A172 (cell line): ENCODE measurements around the gene ASPM. TPM values are rescaled to one million over a fixed set of nuclear protein-coding genes. Genes with fewer than 3 reads are reported as not detected.
"Not testable (repeated sequence)": the region's sequence is repeated elsewhere in the genome, so short reads cannot be mapped to it uniquely, and the experiment has no call there.

Source experiments
- DNase-seq: peaks from one replicate; pipeline ENCODE4 v3.0.0-alpha.2; 2015; ENCODE audit warnings: low spot score
- total RNA-seq: library from RNA; depleted of rRNA; stranded (reverse); fragments of >200 nt; shearing (Covaris generic); gene quantifications from 2 replicates; pipeline ENCODE4 v1.2.3, GENCODE V29; 2014

The ASPM gene
- total RNA-seq, 1 experiment from 2014 or later: 80.0 TPM

DNA sequence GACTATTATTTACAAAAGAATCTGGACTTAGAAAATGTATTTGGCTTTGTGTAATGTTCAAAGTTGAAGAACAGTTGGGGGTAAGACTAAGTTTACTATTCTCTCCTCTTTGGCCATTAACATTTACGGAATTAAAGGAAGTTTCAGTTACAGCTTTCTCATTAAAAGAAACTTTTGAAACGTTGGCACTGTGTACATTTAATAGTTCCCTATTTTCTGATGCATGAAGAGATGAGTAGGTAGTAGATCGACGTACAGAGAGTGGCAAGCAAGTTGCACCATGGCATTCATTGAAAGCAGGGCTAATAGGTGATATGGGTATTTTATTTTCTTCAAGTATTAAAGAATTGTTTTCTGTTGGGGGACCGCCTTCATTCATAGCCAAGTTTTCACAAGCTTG, 3.2 kb downstream of the ASPM start:
- no peak for DNase-seq

DNA sequence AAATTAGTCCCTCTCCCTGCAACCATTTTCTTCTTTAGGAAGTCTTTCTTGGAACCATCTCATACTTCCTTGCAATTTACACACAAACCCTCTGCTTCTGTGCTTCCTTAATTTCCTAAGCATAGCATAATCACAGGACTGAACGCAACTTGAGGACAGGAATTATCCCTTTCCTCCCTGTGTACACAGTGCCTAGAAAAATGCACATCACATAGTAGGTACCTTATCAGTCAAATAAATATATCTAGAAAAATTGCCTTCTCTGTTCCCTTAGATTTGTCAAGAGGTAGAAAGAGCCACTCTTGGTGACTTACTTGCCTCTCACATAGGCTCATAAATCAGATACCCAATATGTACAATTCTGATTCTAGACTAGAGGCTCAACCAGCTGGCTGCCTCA, 4.9 kb downstream of the ASPM start:
- no peak for DNase-seq

DNA sequence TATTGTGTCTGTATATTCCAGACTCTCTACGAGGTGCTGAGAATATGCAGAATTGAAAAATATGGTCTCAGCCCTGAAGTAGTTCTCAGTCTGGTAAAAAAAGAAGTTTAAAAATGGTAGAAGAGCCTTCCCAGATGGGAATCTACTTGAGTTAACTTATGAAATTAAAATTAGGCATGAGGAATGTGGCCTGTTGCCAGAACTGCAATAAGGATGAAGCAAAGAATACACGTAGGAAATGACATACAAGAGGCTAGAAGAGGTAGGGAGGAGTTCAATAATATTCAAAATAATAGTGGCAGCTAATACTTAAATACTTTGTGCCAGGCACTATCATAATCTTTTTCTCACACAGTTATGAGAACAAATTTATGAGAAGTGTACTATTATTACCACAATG, 6.3 kb downstream of the ASPM start:
- DNase-seq: no peak

DNA sequence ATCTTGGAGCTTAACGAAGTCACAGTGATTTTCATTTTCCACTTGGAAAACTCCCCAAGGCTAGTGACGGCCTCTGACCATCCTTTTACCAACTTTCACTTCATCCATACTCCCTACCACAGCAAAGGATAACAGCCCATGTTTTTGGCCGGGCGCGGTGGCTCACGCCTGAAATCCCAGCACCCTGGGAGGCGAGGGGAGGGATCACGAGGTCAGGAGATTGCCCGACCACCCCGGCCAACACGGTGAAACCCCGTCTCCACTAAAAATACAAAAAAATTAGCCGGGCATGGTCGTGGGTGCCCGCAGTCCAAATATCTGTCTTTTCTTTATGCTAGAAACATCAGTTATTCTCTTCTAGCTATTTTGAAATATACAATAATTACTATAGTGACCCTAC, 7.3 kb downstream of the ASPM start:
- no peak for DNase-seq

DNA sequence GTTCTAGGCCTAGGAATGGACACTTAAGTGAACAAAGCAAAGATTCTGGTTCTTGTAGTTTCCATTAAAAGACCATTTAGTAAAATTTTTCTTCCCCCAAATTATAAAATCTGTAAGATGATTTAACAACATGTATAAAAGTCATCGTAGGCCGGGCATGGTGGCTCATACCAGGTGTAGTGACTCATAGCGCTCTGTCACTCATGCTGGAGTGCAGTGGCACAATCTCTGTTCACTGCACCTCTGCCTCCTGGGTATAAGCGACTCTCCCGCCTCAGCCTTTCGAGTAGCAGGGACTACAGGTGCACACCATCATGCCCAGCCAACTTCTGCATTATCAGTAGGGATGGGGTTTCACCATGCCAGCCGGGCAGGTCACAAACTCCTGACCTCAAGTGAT, 9.1 kb downstream of the ASPM start:
- peak; percentile 45 for DNase-seq

DNA sequence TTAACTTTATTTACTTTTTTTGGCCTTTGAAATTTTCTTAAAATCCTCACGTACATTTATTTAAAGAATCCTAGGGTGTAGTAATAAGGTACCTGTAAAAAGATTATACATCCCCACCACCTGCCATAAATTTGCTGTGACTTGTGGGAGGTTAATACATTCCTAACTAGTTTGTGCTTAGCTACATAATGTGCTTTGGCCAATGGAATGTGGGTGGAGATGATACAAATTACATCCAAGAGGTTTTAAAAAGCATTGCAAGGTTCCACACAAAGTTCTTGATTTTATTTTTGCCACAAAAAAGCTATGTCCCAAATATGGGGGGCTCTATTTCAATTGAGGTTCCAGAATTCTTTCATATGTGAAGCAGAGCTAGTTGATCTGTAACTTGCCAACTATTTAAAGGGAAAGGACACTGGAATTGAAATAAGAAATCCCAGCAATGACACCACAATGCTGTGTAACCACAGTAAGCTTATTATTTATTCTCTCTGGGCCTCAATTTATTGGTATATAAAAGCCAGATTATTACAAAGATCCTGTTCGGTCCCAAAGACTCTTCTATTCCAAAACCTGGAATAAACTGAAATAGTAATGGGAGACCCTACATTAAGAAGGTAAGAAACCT, 15.7 kb downstream of the ASPM start:
- DNase-seq: peak; percentile 76

DNA sequence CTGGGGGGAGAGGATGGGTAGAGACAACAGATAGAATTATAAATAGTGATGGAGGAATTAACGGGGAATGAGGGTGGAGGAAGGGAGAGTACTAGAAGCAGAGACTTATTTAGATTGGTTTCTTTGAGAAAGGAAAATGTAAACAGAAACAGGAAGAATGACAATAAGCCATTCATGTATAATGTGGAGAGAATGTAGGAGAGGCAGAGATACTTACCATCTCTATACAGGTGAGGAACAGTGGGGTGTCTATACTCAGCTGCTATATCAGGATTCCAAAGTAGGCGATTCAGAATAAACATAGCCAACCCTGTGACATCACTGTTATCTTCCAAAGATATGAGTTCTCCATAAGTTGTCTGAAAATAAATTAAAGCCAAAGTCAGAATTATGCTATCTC, 16.8 kb downstream of the ASPM start:
- no peak for DNase-seq

DNA sequence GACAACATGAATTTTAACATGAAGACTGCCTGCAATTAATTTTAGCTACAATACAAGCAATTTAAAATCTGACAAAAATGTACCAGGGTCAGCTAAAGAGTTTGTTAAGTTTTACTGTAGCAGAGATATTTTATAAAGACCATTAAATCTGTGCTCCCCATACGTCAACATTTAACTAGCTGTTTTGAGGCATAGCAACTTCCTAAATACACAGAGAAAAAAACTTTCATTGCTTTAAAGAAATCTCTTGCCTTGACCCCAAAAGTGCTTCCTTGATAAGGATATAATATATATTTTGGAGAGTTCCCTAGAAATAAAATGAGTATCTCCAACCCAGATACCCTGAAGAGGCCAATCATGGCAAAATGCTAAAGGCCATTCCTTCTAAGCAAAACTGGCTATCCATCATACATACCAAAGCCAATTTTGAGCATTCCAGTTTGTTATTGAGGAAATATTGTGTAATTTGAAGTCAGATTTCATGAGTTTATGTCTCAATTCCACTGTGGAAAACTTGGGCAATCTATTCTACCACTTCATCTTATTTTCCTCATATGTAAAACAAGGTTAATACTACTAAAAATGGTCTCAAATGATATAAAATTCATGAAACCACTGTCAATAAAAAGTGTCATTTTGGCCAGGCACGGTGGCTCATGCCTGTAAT, 19.1 kb downstream of the ASPM start:
- no peak for DNase-seq

DNA sequence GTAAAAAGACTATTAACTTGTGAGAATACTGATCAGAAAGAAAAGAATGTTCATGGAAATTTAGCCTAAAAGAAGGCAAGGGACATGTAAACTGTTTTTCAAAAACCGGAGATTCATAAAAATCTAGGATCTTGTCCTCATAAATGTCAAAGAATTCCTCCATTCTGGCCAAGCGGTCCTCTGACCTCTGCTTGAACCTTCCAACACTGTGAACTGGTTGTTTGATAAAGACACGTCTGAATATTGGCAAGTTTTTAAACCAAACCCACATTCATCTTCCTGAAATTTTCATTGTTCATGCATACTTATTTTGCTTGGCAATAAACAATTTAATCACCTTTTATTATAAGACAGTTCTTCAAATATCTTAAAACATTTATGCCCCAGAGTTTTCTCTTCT, 19.8 kb downstream of the ASPM start:
- no peak for DNase-seq

DNA sequence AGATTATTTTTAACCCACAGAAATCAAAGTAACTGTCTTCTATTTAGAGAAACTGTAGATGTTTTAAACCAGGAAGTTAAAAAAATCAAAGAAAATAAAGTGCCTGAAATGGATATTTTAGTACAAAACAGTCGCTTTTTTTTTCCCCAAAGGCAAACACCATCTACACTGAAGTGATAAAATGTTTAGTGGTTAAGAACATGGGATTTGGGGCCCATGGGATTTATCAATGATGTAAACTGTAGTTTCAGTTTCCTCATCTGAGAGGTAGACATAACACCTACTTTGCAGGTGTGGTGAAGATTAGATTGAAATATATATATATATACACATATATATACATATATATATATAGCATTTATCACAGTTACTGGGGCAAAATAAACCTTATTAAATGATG, 22.1 kb downstream of the ASPM start:
- no peak for DNase-seq

DNA sequence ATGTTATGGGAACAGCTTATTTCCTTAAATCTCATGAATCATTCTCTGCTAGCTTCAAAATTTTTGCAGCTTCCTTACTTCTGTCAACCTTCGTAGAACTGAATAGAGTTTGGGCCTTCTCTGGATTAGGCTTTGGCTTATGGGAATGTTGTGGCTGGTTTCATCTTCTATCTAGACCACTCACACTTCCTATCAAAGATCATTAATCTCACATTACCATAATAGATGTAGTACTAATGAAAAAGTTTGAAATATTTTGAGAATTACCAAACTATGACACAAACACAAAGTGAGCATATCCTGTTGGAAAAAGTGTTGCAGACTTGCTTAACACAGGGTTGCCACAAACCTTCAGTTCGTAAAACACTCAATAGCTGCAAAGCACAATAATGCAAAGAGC, 30.3 kb downstream of the ASPM start:
- no peak for DNase-seq

DNA sequence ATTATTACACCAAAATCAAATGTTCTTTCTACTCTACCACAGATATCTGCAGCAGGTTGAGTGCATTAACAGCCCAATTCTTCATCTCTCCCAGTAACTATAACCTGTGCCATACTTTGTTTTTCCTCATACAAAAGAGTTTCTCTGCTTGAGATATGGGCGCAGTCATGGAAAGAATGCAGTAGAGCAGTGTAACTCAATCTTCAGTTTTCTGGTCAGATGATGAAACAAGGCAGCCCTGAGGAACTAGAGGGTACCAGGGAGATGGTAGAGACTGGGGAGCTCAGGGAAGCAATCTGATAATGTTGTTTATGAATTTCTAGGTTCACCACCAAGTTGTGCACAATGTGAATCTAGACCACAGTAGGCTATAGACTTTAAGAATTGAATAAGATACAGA, 39.6 kb downstream of the ASPM start:
- no peak for DNase-seq

DNA sequence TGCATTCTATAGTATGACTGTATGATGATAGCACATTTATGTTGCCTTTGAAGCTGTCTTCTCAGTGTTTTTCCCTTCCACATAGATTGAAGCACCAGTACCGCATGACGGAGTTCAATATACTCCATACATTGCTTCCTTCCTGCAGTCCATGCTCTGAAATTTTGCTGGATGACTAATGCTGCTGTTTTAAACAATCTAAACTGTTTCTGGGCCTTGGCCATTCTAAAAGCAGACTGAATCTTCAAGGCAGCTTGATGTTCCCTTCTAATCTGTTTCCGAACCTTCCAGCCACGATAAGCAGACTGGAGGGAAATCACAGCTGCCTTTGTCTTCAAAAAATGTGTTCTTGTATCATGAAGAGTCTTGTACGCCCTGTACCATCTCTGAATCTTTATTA, 43.2 kb downstream of the ASPM start:
- no peak for DNase-seq

DNA sequence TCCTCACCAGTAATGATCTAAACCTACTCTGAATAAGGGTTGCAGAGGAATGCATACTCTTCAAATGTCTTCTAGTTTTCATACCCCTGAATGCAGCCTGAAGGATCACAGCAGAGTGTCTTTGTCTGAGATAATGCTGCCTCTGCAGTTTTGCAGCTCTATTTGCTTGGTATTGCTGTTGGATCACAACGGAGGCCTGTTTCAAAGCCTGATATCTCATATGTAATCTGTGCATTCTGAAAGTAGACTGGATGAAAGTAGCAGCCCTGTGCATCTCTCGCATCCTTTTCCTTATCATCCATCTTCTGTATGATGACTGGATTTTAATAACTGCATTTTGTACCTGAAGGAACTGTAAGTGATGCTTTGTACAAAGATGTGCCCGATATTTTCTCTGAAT, 44.5 kb downstream of the ASPM start:
- DNase-seq: no peak

DNA sequence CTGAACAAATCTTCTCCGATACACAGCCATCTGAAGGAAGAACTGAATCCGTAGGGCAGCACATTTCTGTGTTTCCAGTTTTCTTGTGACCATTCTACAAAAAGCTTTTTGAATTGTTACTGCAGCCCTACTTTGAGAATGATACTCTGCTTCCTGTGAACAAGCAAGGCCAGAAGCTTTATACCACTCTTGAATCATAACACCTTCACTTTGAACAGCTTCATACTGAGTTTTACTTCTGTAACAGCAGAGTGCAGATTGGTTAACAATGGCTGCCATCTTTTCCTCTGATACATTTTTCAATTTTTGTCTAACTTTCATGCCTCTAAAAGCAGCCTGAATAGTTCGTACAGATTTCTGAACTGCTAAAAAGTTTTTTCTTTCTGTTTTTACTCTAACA, 45.8 kb downstream of the ASPM start:
- no peak for DNase-seq

DNA sequence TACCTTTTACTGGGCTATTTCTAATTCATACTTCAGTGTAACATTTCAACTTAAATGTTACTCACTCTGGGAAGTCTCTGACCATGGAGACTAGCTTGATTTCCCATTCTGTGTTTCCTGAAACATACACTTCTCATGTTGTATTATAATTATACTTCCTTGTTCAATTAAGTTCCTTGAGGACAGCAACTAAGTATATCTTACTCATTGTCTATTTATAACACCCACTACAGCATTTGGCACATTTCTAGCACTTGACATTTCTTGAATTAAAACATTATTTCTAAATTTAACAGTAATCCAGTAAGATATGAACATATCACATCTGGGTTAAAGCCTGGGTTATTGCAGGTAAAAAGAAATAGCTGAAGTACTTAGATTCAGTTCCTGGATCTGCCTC, 47.0 kb downstream of the ASPM start:
- no peak for DNase-seq

DNA sequence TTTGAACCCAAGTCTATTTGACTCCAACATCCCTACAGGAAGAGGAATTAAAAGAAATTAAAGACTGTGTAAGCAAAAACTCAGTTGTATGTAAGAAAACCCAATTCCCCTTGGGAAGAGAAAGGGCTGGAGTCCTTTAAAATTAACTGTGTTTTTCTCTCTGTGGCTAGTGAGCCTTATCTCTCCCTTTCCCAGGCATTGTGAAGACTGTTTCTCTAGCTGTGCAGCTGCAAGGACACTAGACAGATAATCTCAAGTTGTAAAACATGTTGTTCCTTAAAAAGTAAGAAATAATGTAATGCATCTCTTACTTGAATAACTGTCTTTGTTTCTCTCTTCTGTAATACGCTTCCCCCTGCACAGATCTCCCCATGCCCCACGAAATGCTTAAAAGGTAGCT, 49.5 kb downstream of the ASPM start:
- DNase-seq: not testable (repeated sequence)

DNA sequence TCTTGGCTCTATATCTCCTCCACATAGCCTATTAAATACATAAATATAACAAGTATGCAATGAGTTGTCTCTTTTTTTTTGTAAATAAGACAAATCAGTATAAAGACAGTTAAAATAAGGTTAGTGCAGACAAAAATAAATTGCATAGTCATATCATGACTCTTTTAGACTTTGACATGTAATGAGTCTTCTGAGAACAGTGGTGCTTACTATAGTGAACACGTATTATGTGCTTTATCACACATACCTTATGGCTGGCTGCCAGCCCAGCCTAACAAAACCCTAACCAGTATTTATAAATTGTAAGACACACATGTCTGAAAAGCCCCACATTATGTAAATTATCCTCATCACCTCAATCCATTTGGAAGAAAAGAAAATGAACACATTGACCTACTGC, 50.3 kb downstream of the ASPM start:
- DNase-seq: no peak

DNA sequence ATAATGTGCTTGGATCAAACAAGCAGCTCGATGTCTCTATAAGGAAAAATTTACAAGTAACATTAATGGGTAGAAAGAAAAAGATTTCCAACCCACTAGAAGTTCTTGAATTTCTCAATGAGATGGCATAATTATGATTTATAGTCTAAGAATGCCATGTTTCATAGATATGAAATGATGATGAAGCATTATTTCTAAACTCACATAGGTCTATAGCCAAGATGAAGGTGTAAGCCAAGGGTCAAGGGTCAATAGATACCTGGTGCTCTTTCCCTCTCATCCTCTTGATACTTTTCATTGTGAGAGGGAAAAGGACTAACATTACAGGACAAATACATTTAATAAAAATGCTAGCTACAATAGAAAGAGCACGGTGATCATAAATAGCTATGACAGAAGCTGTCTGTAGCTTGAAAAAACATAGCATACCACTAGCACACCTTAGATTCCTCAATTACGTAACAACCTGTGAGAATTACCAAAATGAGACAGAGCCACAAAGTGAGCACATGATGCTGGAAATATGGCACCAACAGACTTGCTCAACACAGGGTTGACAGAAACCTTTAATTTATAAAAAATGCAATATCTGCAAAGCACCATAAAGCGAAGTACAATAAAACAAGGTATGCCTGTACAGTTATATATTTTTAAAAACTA, 53.1 kb downstream of the ASPM start:
- no peak for DNase-seq

DNA sequence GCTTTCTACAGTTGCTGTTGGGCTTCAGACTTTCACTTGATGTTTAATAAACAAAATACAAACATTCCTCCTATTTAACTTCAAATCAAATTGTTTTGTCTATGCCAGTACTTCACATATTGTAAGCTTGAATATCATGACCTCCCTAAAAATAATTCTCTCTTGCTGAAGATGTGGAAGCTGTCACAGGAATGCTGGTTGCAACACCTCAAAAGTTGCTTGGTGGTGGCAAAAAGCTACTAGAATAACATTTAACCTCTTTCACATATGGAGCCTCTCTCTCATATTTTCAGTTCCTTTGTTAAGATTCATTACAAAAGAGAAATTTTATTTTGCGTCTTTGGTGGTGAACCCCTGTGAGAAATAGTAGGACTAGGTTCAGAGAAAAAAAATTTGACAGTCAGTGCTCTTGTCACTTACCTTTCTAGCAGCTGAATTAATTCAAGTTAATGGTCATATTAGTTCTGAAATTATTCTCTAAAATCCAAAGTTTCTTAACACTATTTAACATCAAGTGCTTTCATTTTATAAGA, 53.9 kb downstream of the ASPM start:
- DNase-seq: no peak

DNA sequence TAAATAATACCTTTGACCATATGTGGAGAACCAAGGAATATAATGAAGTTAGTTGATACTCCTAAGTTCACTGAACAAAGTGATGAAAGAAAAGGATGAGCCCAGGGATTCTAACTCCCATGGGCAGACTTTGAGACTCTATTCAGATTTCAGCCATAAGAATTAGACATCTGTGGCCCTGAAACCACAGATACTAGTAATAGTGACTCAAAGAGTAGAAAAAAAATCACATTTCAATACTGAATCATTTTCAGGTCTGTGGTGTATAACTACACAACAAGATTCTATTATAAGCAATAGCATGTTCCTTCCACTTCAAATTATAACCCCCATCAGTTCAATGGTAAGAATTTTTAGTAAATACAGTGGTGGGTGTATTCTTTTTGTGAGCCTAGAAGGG, 63.0 kb downstream of the ASPM start:
- no peak for DNase-seq

DNA sequence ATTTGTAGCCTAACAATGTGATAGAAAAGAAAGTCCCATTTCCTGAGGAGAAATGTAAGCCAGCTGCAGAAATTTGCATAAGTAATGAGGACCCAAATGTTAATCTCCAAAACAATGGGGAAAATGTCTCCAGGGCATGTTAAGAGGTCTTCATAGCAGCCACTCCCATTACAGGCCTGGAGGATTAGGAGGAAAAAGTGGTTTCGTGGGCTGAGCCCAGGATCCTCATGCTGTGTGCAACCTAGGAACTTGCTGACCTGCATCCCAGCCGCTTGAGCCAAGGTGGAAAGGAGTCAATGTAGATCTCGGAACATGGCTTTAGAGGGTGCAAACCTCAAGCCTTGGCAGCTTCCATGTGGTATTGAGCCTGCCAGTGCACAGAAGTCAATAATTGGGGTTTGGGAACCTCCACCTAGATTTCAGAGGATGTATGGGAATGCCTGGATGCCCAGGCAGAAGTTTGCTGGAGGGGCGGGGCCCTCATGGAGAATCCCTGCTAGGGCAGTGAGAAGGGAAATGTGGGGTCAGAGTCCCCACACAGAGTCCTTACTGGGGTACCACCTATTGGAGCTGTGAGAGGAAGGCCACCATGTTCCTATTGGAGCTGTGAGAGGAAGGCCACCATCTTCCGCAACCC, 65.2 kb downstream of the ASPM start:
- DNase-seq: no peak

DNA sequence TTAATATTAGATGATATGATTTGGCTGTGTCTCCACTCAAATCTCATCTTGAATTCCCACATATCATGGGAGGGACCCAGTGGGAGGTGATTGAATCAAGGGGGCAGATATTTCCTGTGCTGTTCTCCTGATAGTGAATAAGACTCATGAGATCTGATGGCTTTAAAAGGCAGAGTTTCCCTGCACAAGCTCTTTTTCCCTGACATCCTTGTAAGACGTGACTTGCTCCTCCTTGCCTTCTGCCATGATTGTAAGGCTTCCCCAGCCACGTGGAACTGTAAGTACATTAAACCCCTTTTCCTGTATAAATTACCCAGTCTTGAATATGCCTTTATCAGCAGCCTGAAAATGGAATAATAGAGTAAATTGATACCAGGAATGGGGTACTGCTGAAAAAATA, 66.1 kb downstream of the ASPM start:
- no peak for DNase-seq
